Measurements from ENCODE around the gene RPS6KB2.
"Not testable (repeated sequence)": the region's sequence is repeated elsewhere in the genome, so short reads cannot be mapped to it uniquely, and the experiment has no call there.

RPS6KB2 gene

DNA sequence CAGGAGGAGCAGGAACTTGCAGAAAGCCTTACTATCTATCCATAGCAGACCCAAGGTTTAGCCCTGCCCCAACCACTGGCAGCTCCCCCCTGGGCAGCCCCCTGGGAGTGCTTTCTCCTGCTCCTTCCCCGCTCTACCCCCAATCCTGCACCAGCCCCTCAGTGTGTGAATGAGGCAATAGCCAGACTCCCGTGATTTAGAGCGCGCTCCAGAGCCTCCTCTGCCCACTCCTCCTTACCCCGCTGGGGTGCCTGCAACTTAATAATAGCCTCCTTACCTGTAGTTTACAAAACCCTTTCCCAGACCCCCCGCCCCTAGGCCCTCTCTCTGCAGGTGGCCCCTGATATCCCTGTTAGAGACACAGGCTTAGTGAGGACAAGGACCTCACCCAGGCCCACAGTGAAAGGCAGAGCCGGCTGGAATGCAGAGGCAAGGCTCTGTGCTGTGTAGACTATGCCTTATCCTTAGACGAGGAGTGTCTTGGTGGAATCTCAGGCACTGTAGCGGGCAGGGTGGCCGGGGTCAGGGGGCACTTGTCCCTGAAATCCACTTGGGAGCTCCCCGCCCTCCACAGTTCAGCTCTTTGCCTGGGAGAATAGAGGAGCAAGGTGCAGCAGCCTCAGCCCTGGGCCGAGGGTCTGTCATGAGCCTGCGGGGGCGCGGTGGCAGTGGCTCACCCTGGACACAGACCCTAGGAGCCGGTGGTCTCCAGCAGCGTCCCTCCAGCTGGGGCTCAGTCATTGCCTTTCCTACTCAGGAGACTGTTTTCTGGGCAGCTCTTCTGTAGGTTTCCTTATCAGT, 17.1 kb upstream of the RPS6KB2 start:
- no peak for DNase-seq (ENCODE audit: low read depth in 2 of 2)

GRCh38 chr11:67411785-67412152, 16.5 kb upstream of the RPS6KB2 start:
- DNase-seq (ENCODE audit: low read depth in 2 of 2) = no peak

DNA sequence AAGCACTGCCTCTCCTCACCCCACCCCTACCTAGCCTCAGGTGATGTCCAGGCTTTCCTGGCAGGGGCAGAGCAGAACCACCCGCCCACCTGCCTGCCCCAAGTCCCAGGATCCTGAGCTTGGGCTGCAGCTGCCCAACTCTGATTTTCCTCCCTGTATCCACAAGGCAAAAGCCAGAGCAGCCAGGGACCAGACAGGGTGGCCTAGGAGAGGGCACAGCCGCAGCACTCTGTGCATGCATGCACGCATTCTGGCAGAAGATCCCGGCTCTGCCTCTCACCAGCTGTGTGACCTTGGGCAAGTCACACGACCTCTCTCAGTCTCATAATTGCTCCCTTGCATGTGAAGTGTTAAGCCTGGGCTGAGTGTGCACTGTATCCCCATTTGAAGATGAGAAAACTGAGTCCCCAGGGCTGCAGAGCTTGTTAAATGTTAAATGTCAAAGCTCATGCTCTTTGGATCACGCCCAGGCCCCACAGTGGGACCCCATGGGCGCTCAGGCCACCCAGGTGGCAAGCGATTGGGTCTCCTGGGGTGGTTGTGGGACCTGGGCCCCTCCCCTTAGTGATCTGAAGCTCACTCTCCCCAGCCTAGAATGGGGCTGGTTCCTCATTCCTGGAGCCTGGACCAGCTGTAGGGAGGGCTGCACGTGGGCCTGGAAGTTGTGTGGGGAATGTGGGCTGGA, 15.7 kb upstream of the RPS6KB2 start:
- DNase-seq (ENCODE audit: low read depth in 2 of 2) = no peak

DNA sequence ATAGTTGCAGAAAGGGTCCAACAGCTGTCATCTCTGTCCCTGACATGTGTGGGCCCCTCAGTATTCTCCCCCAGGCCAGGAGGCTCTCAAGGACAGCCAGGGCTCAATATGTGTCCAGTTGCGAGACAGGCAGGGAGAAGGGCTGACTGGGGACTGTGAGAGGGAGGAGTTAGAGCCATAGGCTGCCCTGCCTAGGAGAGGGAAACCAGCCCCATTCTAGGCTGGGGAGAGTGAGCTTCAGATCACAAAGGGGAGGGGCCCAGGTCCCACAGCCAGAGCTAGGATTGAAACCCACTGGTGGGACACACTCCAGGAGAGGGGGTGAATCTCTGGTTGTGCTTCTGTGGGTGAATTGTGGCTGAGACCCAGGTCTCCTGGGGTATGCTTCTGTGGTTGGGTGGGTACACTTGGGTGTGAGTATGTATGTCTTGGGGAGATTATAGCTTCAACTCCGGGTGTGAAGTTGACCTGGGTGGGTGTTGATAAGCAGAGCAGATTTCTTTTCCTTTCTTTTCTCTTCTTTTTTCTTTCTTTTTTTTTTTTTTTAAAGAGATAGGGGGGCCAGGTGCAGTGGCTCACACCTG, 14.9 kb upstream of the RPS6KB2 start:
- no peak for DNase-seq (ENCODE audit: low read depth in 2 of 2)

GRCh38 chr11:67415501-67416304, 12.6 kb upstream of the RPS6KB2 start, which contains the start of gene CARNS1:
CARNS1 (plus strand) TSS chr11:67415678; CDS start chr11:67416200, 522 bp downstream.
- DNase-seq (ENCODE audit: low read depth in 2 of 2) = no peak

- DNase-seq (ENCODE audit: low read depth in 2 of 2) = no peak
Observed at GRCh38 chr11:67416416-67417335, 11.6 kb upstream of the RPS6KB2 start.

GRCh38 chr11:67417425-67417824, 10.9 kb upstream of the RPS6KB2 start:
- DNase-seq (ENCODE audit: low read depth in 2 of 2) = no peak

GRCh38 chr11:67418476-67419281, 9.6 kb upstream of the RPS6KB2 start:
- no peak for DNase-seq (ENCODE audit: low read depth in 2 of 2)

- DNase-seq (ENCODE audit: low read depth in 2 of 2) = no peak
Observed at GRCh38 chr11:67419325-67420049, 8.8 kb upstream of the RPS6KB2 start.

DNA sequence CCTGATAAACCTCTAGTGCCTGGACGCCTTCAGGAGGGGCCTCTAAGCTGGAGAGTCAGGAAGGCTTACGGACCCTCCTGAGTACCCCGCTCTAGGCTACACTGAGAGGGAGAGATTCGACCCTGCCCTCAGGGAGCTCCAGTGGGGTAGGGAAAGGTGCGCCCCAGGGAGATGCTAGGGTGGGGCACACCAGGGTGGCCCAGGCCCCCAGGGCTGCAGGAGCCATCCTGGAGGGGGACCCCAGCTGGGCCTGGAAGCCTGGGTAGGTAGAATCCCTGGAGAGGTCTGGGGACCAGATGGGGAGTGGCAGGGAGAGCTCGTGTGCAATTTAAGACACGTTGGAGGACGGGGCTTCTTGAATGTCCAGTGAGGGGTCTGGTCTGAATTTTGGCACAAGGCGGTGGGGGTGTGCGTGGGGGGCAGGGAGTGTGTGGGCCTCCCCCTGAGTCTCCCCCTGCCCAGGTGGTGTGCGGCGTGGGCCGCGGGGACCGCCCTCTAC, 8.1 kb upstream of the RPS6KB2 start:
- DNase-seq (ENCODE audit: low read depth in 2 of 2) = no peak

- DNase-seq (ENCODE audit: low read depth in 2 of 2) = peak; percentile 78
Observed at GRCh38 chr11:67420646-67421429, 7.5 kb upstream of the RPS6KB2 start.

DNA sequence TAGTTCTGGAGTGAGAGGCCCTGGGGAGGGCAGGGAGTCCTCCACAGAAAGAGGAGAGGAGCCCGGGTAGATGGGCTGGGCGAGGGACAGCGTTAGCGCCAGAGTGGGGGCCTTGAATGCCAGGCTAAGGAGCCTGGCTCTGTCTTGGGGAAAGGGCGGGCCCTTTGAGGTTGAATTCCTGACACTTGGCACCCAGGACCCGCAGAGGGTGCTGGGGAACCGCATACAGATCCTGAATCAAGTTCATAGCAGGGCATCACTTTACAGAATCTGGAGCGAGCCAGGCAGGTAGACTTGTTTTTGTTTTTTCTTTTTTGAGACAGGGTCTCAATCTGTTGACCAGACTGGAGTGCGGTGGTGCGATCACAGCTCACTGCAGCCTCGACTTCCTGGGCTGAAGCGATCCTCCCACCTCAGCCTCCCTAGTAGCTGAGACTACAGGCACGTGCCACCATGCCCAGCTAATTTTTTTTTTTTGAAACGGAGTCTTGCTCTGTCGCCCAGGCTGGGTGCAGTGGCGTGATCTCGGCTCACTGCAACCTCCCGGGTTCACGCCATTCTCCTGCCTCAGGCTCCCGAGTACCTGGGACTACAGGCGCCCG, 6.8 kb upstream of the RPS6KB2 start:
- no peak for DNase-seq (ENCODE audit: low read depth in 2 of 2)

DNA sequence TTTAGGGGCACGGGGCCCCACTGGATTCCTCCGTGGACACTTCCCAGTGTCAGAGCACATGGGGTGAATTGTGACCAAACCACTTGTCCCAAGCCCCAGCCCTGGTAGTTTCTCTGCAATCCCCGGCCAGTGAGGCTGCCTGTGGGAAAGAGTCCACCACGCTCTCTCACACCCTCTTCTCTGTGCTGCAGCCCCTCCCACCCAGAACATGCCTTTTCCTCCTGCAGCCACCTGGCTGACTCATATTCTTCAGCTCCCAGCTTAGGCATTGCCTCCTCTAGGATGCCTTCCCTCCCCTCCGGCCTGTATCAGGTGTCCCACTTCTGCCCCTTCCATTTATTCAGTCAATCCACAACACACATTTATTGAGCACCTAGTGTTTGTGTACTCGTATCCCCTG, 5.4 kb upstream of the RPS6KB2 start:
- no peak for DNase-seq (ENCODE audit: low read depth in 2 of 2)

DNA sequence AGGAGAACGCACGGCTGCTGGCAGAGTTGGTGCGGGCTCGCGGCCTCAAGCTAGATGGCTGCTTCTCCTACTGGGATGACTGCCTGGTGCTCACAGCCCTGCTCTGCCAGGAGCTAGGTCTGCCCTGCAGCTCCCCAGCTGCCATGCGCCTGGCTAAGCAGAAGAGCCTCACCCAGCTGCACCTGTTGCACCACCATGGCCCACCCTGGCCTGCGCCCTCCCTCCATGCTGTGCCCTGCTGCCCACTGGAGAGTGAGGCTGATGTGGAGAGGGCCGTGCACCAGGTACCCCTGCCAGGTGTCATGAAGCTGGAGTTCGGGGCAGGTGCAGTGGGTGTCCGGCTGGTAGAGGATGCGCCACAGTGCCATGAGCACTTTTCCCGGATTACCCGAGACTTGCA, 4.8 kb upstream of the RPS6KB2 start:
- DNase-seq (ENCODE audit: low read depth in 2 of 2) = no peak

GRCh38 chr11:67423891-67424613, 4.2 kb upstream of the RPS6KB2 start:
- no peak for DNase-seq (ENCODE audit: low read depth in 2 of 2)

GRCh38 chr11:67427364-67427859, 882 bp upstream of the RPS6KB2 start:
- not testable (repeated sequence) for DNase-seq (ENCODE audit: low read depth in 2 of 2)

DNA sequence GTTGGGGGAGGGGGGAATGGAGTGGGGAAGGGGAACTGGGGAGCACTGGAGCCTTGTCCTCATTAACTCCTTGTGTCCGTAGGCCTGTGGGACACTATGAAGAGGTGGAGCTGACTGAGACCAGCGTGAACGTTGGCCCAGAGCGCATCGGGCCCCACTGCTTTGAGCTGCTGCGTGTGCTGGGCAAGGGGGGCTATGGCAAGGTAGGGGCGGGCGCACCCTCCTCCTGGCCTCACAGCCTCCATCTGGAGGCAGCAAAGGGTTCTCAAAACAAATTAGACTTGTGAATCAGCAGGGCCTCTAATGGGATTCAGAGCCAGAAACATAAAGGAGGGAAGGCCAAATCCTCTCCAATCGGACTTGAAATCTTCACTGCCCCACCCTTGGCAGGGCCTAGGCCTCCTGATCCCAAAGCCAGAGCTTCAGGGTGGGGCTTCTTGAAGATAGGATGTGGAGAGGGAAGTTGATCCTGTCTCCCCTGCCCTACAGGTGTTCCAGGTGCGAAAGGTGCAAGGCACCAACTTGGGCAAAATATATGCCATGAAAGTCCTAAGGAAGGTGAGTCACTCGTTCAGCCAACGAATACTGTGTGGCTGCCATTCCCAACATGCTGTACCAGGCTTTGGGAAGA, 859 bp downstream of the RPS6KB2 start:
- DNase-seq (ENCODE audit: low read depth in 2 of 2) = no peak
